HepG2 (cell line): ENCODE results near the gene MAPK13. TPM values are rescaled to one million over a fixed set of nuclear protein-coding genes. Genes with fewer than 3 reads are reported as not detected.

ENCODE experiments used
- DMAP1 ChIP-seq: IDR thresholded peaks from 2 replicates; pipeline ENCODE4 v1.6.1; 2016
- ZNF546 ChIP-seq: sonication (generic); formaldehyde crosslinking; conservative IDR thresholded peaks from 2 replicates; pipeline ENCODE4 v1.8.1; 2023; ENCODE audit warnings: mild to moderate bottlenecking, missing genetic modification reagents
- ZNF570 ChIP-seq: sonication (generic); formaldehyde crosslinking; IDR thresholded peaks from 2 replicates; pipeline ENCODE4 v1.4.0; 2020; ENCODE audit warnings: mild to moderate bottlenecking, missing genetic modification reagents, borderline replicate concordance
- ZNF775 ChIP-seq: sonication (generic); formaldehyde crosslinking; IDR thresholded peaks from 2 replicates; pipeline ENCODE4 v1.4.0; 2020; ENCODE audit warnings: missing genetic modification reagents, mild to moderate bottlenecking, moderate library complexity, borderline replicate concordance
- ZSCAN21 ChIP-seq: sonication (generic); formaldehyde crosslinking; IDR thresholded peaks from 2 replicates; pipeline ENCODE4 v1.8.0; 2022; ENCODE audit warnings: mild to moderate bottlenecking, missing genetic modification reagents, moderate library complexity, borderline replicate concordance
- polyA plus RNA-seq, 8 experiments: library from polyadenylated mRNA; depleted of rRNA in 3 of 8; stranded (reverse) in 7 of 8; unstranded in 1 of 8; fragments of >200 nt; fragmentation: Illumina TruSeq in 4 of 8; extraction: Trizol in 4 of 8; gene quantifications; 2 replicates each; pipeline versions ENCODE4 v1.2.1 to v1.2.3, GENCODE V29; 2011 to 2016; ENCODE audit warnings: low read depth in 4 of 8, missing spikeins in 1 of 8, mixed read lengths in 1 of 8; ENCODE audit not compliant: insufficient read depth in 1 of 8
- total RNA-seq, 5 experiments: library from RNA; depleted of rRNA; stranded (reverse); fragments of >200 nt; fragmentation: Illumina TruSeq; extraction: Trizol; gene quantifications; 2 replicates each; pipeline ENCODE4 v1.2.3, GENCODE V29; 2016; ENCODE audit warnings: low read depth in 1 of 5
- TF ChIP-seq, protein P1 (sequence below): sonication (generic); formaldehyde crosslinking; IDR thresholded peaks from 2 replicates; pipeline ENCODE4; 2020; ENCODE audit warnings: missing genetic modification reagents, mild to moderate bottlenecking, borderline replicate concordance
- TF ChIP-seq, protein P2 (sequence below): sonication (generic); formaldehyde crosslinking; conservative IDR thresholded peaks from 2 replicates; pipeline ENCODE4 v1.4.0; 2020; ENCODE audit warnings: missing genetic modification reagents
- TF ChIP-seq, protein P3 (sequence below), 2 experiments: fragments of 450-650 bp in 1 of 2; sonication (generic) in 1 of 2; formaldehyde crosslinking in 1 of 2; IDR thresholded peaks; 2 replicates each; pipeline versions ENCODE4 v1.6.1 to v1.8.0; 2016 to 2022; ENCODE audit warnings: antibody characterized with exemption in 1 of 2, mild to moderate bottlenecking in 1 of 2, missing genetic modification reagents in 1 of 2
- TF ChIP-seq, protein P4 (sequence below): IDR thresholded peaks from 2 replicates; pipeline ENCODE4 v1.6.1; 2016; ENCODE audit warnings: low read depth
- TF ChIP-seq, protein P5 (sequence below): sonication (generic); formaldehyde crosslinking; IDR thresholded peaks from 2 replicates; pipeline ENCODE4 v1.5.0; 2020; ENCODE audit warnings: mild to moderate bottlenecking, missing genetic modification reagents, moderate library complexity

Gene MAPK13
- total and polyA plus RNA-seq, 2 of the 13 experiments (the other 11 are each of a cell fraction or from before 2014, with no cell fraction given) = 12.7 to 43.4 TPM

DNA sequence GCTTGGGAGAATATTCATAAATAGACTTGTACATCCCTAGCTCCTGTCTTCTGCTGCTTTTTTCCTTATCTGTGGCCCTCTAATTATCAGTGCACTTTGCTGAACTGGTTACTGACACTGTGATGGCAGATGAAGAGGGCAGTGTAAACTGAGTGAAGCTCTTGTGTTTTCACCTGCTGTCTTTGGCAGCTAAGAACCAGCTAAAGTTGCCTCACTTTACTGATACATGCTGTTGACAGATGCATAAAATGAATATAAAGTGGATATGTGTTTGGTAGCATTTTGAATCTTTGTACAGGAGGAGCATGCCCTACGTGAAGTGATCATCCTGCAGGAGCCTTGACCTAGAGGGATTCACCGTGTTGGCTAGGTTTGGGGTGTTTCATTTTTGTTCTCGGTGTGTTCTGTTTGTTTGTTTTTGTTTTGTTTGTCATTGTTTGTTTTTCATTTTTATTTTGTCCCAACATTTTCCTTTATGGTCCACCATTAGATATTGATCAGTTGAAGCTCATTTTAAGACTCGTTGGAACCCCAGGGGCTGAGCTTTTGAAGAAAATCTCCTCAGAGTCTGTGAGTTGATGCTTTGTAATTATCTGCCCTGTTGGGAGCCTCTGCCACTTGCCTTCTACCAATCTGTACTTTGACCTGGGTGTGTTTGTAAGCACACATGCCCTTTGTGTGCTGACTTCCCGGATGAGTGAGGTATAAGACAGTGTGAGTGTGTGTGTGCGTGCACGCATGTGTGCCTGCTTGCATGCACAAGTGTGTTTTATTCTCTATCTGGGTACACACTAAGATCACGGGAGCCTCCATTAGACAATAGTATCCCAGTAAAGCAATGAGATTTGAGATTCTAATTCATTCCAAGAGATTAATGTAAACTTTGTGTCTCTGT is 34.6 kb upstream of the MAPK13 start (continued):
- TF ChIP-seq, protein P1, sequence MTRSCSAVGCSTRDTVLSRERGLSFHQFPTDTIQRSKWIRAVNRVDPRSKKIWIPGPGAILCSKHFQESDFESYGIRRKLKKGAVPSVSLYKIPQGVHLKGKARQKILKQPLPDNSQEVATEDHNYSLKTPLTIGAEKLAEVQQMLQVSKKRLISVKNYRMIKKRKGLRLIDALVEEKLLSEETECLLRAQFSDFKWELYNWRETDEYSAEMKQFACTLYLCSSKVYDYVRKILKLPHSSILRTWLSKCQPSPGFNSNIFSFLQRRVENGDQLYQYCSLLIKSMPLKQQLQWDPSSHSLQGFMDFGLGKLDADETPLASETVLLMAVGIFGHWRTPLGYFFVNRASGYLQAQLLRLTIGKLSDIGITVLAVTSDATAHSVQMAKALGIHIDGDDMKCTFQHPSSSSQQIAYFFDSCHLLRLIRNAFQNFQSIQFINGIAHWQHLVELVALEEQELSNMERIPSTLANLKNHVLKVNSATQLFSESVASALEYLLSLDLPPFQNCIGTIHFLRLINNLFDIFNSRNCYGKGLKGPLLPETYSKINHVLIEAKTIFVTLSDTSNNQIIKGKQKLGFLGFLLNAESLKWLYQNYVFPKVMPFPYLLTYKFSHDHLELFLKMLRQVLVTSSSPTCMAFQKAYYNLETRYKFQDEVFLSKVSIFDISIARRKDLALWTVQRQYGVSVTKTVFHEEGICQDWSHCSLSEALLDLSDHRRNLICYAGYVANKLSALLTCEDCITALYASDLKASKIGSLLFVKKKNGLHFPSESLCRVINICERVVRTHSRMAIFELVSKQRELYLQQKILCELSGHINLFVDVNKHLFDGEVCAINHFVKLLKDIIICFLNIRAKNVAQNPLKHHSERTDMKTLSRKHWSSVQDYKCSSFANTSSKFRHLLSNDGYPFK = no peak
- TF ChIP-seq, protein P2, sequence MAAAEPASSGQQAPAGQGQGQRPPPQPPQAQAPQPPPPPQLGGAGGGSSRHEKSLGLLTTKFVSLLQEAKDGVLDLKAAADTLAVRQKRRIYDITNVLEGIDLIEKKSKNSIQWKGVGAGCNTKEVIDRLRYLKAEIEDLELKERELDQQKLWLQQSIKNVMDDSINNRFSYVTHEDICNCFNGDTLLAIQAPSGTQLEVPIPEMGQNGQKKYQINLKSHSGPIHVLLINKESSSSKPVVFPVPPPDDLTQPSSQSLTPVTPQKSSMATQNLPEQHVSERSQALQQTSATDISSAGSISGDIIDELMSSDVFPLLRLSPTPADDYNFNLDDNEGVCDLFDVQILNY (CRISPR knock-in tag) = no peak
- TF ChIP-seq, protein P3, sequence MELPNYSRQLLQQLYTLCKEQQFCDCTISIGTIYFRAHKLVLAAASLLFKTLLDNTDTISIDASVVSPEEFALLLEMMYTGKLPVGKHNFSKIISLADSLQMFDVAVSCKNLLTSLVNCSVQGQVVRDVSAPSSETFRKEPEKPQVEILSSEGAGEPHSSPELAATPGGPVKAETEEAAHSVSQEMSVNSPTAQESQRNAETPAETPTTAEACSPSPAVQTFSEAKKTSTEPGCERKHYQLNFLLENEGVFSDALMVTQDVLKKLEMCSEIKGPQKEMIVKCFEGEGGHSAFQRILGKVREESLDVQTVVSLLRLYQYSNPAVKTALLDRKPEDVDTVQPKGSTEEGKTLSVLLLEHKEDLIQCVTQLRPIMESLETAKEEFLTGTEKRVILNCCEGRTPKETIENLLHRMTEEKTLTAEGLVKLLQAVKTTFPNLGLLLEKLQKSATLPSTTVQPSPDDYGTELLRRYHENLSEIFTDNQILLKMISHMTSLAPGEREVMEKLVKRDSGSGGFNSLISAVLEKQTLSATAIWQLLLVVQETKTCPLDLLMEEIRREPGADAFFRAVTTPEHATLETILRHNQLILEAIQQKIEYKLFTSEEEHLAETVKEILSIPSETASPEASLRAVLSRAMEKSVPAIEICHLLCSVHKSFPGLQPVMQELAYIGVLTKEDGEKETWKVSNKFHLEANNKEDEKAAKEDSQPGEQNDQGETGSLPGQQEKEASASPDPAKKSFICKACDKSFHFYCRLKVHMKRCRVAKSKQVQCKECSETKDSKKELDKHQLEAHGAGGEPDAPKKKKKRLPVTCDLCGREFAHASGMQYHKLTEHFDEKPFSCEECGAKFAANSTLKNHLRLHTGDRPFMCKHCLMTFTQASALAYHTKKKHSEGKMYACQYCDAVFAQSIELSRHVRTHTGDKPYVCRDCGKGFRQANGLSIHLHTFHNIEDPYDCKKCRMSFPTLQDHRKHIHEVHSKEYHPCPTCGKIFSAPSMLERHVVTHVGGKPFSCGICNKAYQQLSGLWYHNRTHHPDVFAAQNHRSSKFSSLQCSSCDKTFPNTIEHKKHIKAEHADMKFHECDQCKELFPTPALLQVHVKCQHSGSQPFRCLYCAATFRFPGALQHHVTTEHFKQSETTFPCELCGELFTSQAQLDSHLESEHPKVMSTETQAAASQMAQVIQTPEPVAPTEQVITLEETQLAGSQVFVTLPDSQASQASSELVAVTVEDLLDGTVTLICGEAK (IDR thresholded peaks at IDR 0.05) = no peak
- TF ChIP-seq, protein P3 (CRISPR knock-in tag; IDR thresholded peaks at IDR 0.05) = no peak; the same call in 1 of the 2 replicates
- TF ChIP-seq ZSCAN21 (CRISPR knock-in tag) = peak; percentile 62; the same call in 1 of the 2 replicates
- TF ChIP-seq, protein P4, sequence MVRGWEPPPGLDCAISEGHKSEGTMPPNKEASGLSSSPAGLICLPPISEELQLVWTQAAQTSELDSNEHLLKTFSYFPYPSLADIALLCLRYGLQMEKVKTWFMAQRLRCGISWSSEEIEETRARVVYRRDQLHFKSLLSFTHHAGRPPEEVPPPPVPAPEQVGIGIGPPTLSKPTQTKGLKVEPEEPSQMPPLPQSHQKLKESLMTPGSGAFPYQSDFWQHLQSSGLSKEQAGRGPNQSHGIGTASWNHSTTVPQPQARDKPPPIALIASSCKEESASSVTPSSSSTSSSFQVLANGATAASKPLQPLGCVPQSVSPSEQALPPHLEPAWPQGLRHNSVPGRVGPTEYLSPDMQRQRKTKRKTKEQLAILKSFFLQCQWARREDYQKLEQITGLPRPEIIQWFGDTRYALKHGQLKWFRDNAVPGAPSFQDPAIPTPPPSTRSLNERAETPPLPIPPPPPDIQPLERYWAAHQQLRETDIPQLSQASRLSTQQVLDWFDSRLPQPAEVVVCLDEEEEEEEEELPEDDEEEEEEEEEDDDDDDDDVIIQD (CRISPR knock-in tag) = peak; percentile 98
- no peak for TF ChIP-seq ZNF546 (CRISPR knock-in tag)
- TF ChIP-seq, protein P5, sequence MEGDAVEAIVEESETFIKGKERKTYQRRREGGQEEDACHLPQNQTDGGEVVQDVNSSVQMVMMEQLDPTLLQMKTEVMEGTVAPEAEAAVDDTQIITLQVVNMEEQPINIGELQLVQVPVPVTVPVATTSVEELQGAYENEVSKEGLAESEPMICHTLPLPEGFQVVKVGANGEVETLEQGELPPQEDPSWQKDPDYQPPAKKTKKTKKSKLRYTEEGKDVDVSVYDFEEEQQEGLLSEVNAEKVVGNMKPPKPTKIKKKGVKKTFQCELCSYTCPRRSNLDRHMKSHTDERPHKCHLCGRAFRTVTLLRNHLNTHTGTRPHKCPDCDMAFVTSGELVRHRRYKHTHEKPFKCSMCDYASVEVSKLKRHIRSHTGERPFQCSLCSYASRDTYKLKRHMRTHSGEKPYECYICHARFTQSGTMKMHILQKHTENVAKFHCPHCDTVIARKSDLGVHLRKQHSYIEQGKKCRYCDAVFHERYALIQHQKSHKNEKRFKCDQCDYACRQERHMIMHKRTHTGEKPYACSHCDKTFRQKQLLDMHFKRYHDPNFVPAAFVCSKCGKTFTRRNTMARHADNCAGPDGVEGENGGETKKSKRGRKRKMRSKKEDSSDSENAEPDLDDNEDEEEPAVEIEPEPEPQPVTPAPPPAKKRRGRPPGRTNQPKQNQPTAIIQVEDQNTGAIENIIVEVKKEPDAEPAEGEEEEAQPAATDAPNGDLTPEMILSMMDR = peak; percentile 35; the same call in 1 of the 2 replicates
- peak; percentile 93 for TF ChIP-seq DMAP1 (CRISPR knock-in tag)
- TF ChIP-seq ZNF570 (CRISPR knock-in tag) = no peak
- TF ChIP-seq ZNF775 (CRISPR knock-in tag) = no peak
